ENCODE measurements around the gene ALDH3A1.

The ALDH3A1 gene

DNA sequence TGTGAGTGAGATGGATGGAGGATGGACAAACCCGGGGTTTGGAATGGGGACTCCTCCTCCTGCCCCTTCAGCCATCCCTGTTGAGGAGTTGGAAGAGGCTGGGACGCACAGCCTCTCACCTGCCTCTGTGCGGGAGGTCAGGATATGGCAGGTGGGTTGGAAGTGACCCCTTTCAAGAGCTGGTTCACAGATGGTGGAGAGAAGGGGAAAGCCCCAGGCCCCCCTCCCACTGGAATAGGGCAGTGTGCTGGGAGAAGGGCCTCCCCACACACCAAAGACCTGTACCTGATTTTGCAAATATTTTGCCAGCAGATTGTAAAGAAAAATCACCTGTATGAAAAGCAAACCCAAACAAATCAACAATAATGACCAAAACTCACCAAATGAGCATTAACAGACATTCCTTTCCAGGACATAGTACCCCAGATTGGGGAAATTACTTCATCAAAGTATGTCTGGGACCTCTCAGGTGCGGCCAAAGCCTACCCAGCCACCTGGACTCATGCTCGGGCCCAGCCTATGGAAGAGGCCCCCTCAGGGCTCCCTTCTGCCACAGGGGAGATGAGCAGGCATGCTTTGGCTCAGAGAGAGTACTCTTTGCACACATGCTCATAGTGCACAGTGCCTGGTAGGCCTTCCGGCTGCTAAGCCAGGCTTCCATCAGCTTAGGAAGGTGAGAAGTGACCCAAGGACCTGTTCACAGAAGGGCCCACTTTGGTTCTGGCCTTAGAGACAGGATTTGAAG is 39.5 kb downstream of the ALDH3A1 start:
- no peaks in the 10 kb centered on the region for H3K4me1 ChIP-seq (ENCODE audit: control insufficient read depth, low read length)
- no peak overlapping the region for H3K27ac ChIP-seq (ENCODE audit: low read depth, low read length)
- H3K36me3 ChIP-seq (ENCODE audit: control insufficient read depth, low read length) = no peaks in the 10 kb centered on the region
- H3K9me2 ChIP-seq (replicated peaks; ENCODE audit: control insufficient read depth, low read length) = no peaks in the 10 kb centered on the region
- no peaks in the 10 kb centered on the region for H3K79me2 ChIP-seq (ENCODE audit: control insufficient read depth, low read length)
- H3K4me2 ChIP-seq (ENCODE audit: low read length) = no peak overlapping the region
- H3K9me3 ChIP-seq (ENCODE audit: control insufficient read depth, insufficient read depth, low read length) = no peaks in the 10 kb centered on the region
- no peak overlapping the region for H3K4me3 ChIP-seq (ENCODE audit: low read length)
- no peaks in the 10 kb centered on the region for H3K27me3 ChIP-seq (ENCODE audit: control insufficient read depth, low read length)
- H4K20me1 ChIP-seq (ENCODE audit: control insufficient read depth, insufficient read depth, low read depth, low read length) = no peaks in the 10 kb centered on the region
- no peaks in the 10 kb centered on the region for H3F3A ChIP-seq (ENCODE audit: control insufficient read depth, insufficient read depth)
- no peak for TF ChIP-seq EZH2phosphoT487 (IDR thresholded peaks at IDR 0.05; ENCODE audit: borderline replicate concordance, low read length)
- TF ChIP-seq, protein P1, sequence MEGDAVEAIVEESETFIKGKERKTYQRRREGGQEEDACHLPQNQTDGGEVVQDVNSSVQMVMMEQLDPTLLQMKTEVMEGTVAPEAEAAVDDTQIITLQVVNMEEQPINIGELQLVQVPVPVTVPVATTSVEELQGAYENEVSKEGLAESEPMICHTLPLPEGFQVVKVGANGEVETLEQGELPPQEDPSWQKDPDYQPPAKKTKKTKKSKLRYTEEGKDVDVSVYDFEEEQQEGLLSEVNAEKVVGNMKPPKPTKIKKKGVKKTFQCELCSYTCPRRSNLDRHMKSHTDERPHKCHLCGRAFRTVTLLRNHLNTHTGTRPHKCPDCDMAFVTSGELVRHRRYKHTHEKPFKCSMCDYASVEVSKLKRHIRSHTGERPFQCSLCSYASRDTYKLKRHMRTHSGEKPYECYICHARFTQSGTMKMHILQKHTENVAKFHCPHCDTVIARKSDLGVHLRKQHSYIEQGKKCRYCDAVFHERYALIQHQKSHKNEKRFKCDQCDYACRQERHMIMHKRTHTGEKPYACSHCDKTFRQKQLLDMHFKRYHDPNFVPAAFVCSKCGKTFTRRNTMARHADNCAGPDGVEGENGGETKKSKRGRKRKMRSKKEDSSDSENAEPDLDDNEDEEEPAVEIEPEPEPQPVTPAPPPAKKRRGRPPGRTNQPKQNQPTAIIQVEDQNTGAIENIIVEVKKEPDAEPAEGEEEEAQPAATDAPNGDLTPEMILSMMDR (IDR thresholded peaks at IDR 0.05; ENCODE audit: low read depth, low read length, poor library complexity, severe bottlenecking) = no peak

GRCh38 chr17:19707728-19708221 is 40.3 kb downstream of the ALDH3A1 start:
- Histone ChIP-seq H3K4me1 (ENCODE audit: control insufficient read depth, low read length) (no peaks in the 10 kb centered on the region), H3K9me2 (replicated peaks; ENCODE audit: control insufficient read depth, low read length) (no peaks in the 10 kb centered on the region), H3K4me3 (ENCODE audit: low read length) (no peak overlapping the region), H3K27ac (ENCODE audit: low read depth, low read length) (no peak overlapping the region), H3K27me3 (ENCODE audit: control insufficient read depth, low read length) (no peaks in the 10 kb centered on the region), H3K9me3 (ENCODE audit: control insufficient read depth, insufficient read depth, low read length) (no peaks in the 10 kb centered on the region), H3K79me2 (ENCODE audit: control insufficient read depth, low read length) (no peaks in the 10 kb centered on the region), H4K20me1 (ENCODE audit: control insufficient read depth, insufficient read depth, low read depth, low read length) (no peaks in the 10 kb centered on the region), H3F3A (ENCODE audit: control insufficient read depth, insufficient read depth) (no peaks in the 10 kb centered on the region), H3K4me2 (ENCODE audit: low read length) (no peak overlapping the region), H3K36me3 (ENCODE audit: control insufficient read depth, low read length) (no peaks in the 10 kb centered on the region)
- TF ChIP-seq, protein P1 (IDR thresholded peaks at IDR 0.05; ENCODE audit: low read depth, low read length, poor library complexity, severe bottlenecking) = no peak
- TF ChIP-seq EZH2phosphoT487 (IDR thresholded peaks at IDR 0.05; ENCODE audit: borderline replicate concordance, low read length) = no peak

DNA sequence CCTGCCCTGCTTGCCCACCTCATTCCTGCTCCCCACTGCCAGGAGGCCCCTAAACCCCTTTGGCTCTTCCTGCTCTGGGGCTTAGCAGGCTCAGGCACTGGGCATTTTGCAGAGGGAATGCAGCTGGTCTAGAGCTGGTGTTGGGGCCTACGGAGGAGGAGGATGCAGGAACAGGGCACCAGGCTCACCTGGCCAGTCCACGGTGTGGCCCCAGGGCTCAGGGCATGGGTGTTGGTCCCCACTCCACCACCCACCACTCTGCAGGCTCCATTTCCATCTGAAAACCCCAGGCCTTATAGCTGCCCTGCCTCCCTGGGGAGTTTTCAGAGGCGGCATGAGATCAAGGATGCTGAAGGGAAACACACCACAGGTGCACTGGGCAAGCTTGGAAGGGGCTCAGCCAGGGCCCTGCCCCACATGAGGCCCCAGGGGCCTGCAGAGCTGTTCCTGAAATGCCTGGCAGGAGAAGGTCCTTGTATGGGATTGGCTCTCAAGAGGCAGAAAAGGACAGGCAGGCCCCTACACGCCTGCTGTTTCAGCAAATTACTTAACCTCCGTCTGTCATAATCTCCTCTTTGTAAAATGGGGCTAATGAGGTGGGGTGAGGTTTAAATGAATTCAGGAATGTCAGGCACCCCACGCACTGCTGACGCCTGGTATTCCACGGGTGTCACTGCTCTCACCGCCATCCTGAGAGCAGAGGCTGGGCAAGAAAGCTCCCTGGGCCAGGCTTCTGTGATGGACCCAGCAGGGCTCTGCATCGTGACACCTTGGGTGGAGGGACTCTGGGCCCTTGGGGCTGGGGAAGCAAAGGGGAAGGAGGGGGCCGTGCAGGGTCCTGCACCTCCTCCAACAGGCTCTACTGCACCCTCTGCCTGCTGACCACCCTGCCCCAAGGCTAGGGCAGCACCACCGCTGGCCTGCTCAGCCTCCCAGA is 41.0 kb downstream of the ALDH3A1 start:
- Histone ChIP-seq H3K36me3 (ENCODE audit: control insufficient read depth, low read length) (no peaks in the 10 kb centered on the region), H3K4me2 (ENCODE audit: low read length) (no peak overlapping the region), H3K9me2 (replicated peaks; ENCODE audit: control insufficient read depth, low read length) (no peaks in the 10 kb centered on the region), H3K27me3 (ENCODE audit: control insufficient read depth, low read length) (no peaks in the 10 kb centered on the region), H3K9me3 (ENCODE audit: control insufficient read depth, insufficient read depth, low read length) (no peaks in the 10 kb centered on the region), H3K79me2 (ENCODE audit: control insufficient read depth, low read length) (no peaks in the 10 kb centered on the region), H3K4me3 (ENCODE audit: low read length) (no peak overlapping the region), H4K20me1 (ENCODE audit: control insufficient read depth, insufficient read depth, low read depth, low read length) (no peaks in the 10 kb centered on the region), H3K4me1 (ENCODE audit: control insufficient read depth, low read length) (no peaks in the 10 kb centered on the region), H3F3A (ENCODE audit: control insufficient read depth, insufficient read depth) (no peaks in the 10 kb centered on the region), H3K27ac (ENCODE audit: low read depth, low read length) (no peak overlapping the region)
- TF ChIP-seq EZH2phosphoT487 (IDR thresholded peaks at IDR 0.05; ENCODE audit: borderline replicate concordance, low read length) = no peak
- TF ChIP-seq, protein P1 (IDR thresholded peaks at IDR 0.05; ENCODE audit: low read depth, low read length, poor library complexity, severe bottlenecking) = no peak
